Tibial artery (tissue), 4 donors: Measurements from ENCODE around the gene SLC4A1.

Source experiments
- DNase-seq, 2 donors: peaks; one replicate each; pipeline ENCODE4 v3.0.0-alpha.2; 2019
- H3K27ac ChIP-seq, 2 donors: fragments of 200-600 bp; sonication (generic) in 1 of 2; 1 replicate in 1 of 2; 2 replicates in 1 of 2; pipeline ENCODE4 v1.5.1; 2018 to 2019; ENCODE audit warnings: mild to moderate bottlenecking in 1 of 2
- H3K27me3 ChIP-seq, 2 donors: fragments of 200-600 bp; sonication (generic) in 1 of 2; one replicate each; pipeline versions ENCODE4 v1.5.1 to v1.6.0; 2016 to 2019
- H3K36me3 ChIP-seq, 3 donors: fragments of 200-600 bp; sonication (generic) in 2 of 3; one replicate each; pipeline ENCODE4 v1.5.1; 2016 to 2019; ENCODE audit warnings: mild to moderate bottlenecking in 2 of 3
- H3K4me1 ChIP-seq, 4 donors: fragments of 200-600 bp; sonication (generic) in 2 of 4; 1 replicate in 3 of 4; 2 replicates in 1 of 4; pipeline ENCODE4 v1.5.1; 2016 to 2019
- H3K4me3 ChIP-seq, 2 donors: fragments of 200-600 bp; sonication (generic) in 1 of 2; 1 replicate in 1 of 2; 2 replicates in 1 of 2; pipeline ENCODE4 v1.5.1; 2018 to 2019; ENCODE audit warnings: mild to moderate bottlenecking in 2 of 2
- H3K9me3 ChIP-seq, 3 donors: fragments of 200-600 bp; sonication (generic) in 1 of 3; one replicate each; pipeline ENCODE4 v1.5.1; 2016 to 2019
- intact Hi-C: fragments of 100-400 bp; cut with DNase I; formaldehyde crosslinking; loops from one replicate; pipeline ENCODE4 v1.15.0; 2023; ENCODE audit warnings: low total_unique reads
- TF ChIP-seq, protein P1 (sequence below), 2 experiments: fragments of 200-600 bp in 1 of 2; fragments of 450-650 bp in 1 of 2; IDR thresholded peaks; one replicate each; pipeline ENCODE4 v1.5.1; 2017 to 2019; ENCODE audit warnings: antibody characterized with exemption in 2 of 2, mild to moderate bottlenecking in 1 of 2, moderate library complexity in 1 of 2

SLC4A1 gene

DNA sequence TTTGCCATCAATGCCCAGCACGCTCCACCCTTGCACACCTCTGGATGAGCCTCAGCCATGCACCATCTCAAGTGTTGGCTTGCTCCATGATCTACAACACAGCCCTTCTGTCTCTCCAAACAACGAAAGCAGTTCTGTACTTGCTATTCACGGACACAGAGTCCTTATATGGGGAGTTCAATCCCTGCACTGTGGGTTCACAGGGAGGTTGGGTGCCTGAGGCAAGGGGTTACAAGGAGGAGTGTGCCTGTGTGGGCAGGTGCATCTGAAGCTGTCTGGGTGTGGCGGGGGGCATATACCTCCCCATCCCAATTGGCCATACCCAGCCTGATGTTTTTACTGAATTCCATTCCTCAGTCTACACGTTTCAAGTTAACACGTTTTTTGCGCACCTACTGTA is 46.1 kb upstream of the SLC4A1 start:
- peaks cover 0 to 81% of the 10 kb centered on the region in 2 donors for H3K27me3 ChIP-seq
- intact Hi-C loops: no loop called here
- H3K27ac ChIP-seq: no peak overlapping the region
- H3K4me1 ChIP-seq: peaks cover 0 to 16% (median 12%) of the 10 kb centered on the region in 4 donors
- no peak overlapping the region for H3K4me3 ChIP-seq
- peaks cover 0 to under 1% (median under 1%) of the 10 kb centered on the region in 3 donors for H3K36me3 ChIP-seq
- no peaks in the 10 kb centered on the region for H3K9me3 ChIP-seq
- no peak for DNase-seq
- TF ChIP-seq, protein P1, sequence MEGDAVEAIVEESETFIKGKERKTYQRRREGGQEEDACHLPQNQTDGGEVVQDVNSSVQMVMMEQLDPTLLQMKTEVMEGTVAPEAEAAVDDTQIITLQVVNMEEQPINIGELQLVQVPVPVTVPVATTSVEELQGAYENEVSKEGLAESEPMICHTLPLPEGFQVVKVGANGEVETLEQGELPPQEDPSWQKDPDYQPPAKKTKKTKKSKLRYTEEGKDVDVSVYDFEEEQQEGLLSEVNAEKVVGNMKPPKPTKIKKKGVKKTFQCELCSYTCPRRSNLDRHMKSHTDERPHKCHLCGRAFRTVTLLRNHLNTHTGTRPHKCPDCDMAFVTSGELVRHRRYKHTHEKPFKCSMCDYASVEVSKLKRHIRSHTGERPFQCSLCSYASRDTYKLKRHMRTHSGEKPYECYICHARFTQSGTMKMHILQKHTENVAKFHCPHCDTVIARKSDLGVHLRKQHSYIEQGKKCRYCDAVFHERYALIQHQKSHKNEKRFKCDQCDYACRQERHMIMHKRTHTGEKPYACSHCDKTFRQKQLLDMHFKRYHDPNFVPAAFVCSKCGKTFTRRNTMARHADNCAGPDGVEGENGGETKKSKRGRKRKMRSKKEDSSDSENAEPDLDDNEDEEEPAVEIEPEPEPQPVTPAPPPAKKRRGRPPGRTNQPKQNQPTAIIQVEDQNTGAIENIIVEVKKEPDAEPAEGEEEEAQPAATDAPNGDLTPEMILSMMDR (IDR thresholded peaks at IDR 0.05): no peak

DNA sequence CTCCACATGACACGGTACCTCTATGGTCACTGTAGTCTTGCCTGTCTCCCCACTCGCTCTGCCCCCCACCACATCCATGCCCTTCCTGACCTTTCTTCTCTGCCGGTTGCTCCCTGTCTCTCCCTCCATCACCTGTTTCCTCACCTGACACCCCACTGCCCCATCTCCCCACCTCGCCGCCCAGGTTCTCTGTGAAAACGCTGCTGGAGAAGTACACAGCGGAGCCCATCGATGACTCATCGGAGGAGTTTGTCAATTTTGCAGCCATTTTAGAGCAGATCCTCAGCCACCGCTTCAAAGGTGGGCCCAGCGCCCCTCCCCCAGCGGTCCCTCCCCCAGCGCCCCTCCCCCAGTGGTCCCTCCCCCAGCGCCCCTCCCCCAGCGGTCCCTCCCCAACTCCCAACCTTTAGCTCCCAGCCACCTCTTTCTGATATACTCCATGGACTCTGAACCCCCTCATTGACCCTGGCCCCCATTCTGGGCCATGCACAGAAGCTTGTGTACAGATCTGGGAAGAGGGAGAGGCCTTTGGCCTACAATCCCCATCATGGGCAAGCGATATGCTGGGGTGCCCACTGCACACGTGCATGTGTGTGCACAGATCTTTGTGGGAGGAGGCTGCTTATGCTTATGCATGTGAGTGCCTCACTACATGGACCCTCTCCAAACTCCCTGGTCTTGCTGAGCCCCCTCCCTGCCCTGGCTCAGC is 44.6 kb upstream of the SLC4A1 start:
- peaks cover 0 to 31% (median 27%) of the 10 kb centered on the region in 4 donors for H3K4me1 ChIP-seq

DNA sequence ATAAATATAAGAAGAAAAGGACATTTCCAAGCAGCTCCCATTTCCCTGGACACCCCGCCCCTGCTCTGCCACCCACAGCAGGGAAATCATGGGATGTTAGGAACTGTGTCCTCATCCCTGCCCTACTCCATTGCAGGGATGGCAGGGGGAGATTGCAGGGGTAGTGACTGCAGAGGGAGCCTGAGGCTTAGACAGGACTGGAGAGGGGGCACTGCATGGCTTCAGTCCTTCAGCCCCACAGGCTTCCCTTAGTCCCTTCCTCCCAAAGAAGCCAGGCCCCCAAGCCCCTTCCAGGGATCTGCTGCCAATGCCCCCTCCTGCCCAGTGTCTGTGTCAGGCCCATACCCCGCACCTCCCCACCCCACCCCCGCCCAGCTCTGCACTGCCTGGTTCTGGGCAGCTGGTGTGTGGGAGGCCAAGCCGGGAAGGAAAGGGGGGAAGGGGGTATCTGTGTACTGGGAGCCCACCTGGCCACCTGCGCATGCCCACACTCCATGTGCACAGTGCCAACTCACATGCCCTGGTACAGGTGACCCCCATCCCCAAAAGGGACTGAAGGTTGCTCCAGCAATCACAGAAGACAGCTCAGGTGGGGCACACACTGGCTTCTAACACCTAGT is 43.7 kb upstream of the SLC4A1 start:
- peaks cover 0 to 34% (median 29%) of the 10 kb centered on the region in 4 donors for H3K4me1 ChIP-seq
- H3K27ac ChIP-seq: no peak overlapping the region
- intact Hi-C loops: no loop called here
- TF ChIP-seq, protein P1 (IDR thresholded peaks at IDR 0.05): no peak
- no peaks in the 10 kb centered on the region for H3K36me3 ChIP-seq
- H3K9me3 ChIP-seq: no peaks in the 10 kb centered on the region
- peaks cover 0 to 75% of the 10 kb centered on the region in 2 donors for H3K27me3 ChIP-seq
- DNase-seq: no peak
- no peak overlapping the region for H3K4me3 ChIP-seq

More for the DNA sequence above, 44.6 kb upstream of the SLC4A1 start:
- H3K27ac ChIP-seq: no peak overlapping the region
- intact Hi-C loops: no loop called here
- DNase-seq: no peak
- no peaks in the 10 kb centered on the region for H3K36me3 ChIP-seq
- H3K27me3 ChIP-seq: peaks cover 0 to 74% of the 10 kb centered on the region in 2 donors
- H3K9me3 ChIP-seq: no peaks in the 10 kb centered on the region
- H3K4me3 ChIP-seq: no peak overlapping the region
- TF ChIP-seq, protein P1 (IDR thresholded peaks at IDR 0.05): no peak

DNA sequence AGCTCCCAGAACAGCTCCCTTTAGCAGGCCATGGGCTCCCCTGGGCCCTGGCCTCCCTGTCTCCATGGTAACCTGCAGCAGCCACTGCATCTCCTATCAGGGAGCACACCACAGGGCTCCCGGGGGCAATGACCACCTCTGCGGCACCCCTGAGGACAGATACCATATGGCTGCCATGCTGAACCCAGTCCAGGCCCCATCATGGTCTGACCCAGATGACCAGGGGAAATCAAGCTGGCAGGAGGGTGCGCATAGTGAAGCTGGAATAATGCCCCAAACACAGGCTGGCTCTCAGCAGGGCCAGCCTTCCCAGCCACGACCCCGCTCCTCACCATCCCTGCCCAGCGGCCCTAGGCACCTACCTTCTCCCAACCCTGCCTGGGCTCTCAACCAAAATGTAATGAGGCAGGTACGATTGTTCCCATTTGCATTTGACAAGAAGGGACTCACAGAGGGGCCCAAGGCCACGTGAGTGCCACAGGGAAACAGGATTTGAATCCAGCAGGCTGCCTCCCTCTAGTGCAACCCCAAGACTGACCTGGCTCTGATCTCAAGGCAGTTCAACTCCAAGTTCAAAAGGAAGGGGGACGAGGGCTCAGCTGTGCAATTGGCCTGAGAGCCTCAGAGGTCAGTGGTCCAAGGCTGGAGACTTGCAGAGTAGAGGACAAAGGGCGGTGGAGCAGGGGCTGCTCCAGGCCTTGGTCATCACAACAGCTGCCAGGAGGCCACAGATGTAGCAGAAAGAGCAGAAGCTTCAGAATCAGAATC is 42.9 kb upstream of the SLC4A1 start:
- peaks cover 0 to 73% of the 10 kb centered on the region in 2 donors for H3K27me3 ChIP-seq

DNA sequence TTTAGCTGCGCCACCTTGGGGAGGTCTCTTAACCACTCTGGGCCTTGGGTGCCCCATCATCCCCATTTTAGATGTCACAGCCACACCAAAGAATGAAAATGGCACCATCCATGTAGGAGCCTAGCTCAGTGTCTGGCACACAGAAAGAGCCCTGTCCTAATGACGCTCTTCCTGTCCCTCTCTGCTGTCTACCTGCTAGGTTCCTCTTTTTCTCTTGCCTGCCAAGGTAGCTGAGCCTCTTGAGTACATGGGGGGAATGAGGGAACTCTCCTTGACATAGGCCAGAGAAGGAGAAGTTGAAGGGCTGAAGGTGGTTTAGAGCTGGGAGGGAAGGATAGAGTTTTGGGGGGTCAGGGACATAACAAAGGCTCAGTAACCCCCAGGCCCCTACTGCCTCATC is 42.3 kb upstream of the SLC4A1 start:
- no peak for DNase-seq
- Histone ChIP-seq H3K9me3 (no peaks in the 10 kb centered on the region), H3K36me3 (no peaks in the 10 kb centered on the region), H3K27ac (no peak overlapping the region), H3K4me1 (peaks cover 0 to 29% (median 24%) of the 10 kb centered on the region in 4 donors), H3K4me3 (no peak overlapping the region), H3K27me3 (peaks cover 0 to 73% of the 10 kb centered on the region in 2 donors)
- TF ChIP-seq, protein P1 (IDR thresholded peaks at IDR 0.05): no peak
- intact Hi-C loops: no loop called here

More for the DNA sequence above, 42.9 kb upstream of the SLC4A1 start:
- no peak overlapping the region for H3K27ac ChIP-seq
- H3K9me3 ChIP-seq: no peaks in the 10 kb centered on the region
- no peak for DNase-seq
- TF ChIP-seq, protein P1 (IDR thresholded peaks at IDR 0.05): no peak
- H3K36me3 ChIP-seq: no peaks in the 10 kb centered on the region
- H3K4me3 ChIP-seq: no peak overlapping the region
- intact Hi-C loops: no loop called here
- H3K4me1 ChIP-seq: peaks cover 0 to 34% (median 29%) of the 10 kb centered on the region in 4 donors
